Panc1 (cell line): ENCODE data around the gene UBD. TPM values are rescaled to one million over a fixed set of nuclear protein-coding genes. Genes with fewer than 3 reads are reported as not detected.

Experiments
- total RNA-seq: library from RNA; stranded (reverse); gene quantifications from one replicate; pipeline ENCODE4 v1.2.1, GENCODE V29; 2021; ENCODE audit not compliant: unreplicated experiment

UBD gene
- total RNA-seq, 1 experiment from 2014 or later: 0.54 TPM

Other genes with a start within 250 kb of the UBD start
- not detected for gene OR5V1, start 190.9 kb downstream of the UBD start, total RNA-seq
- gene OR12D3, start 184.4 kb downstream of the UBD start, total RNA-seq: not detected
- not detected for gene OR12D2, start 164.1 kb downstream of the UBD start, total RNA-seq
- gene OR12D1, start 144.8 kb downstream of the UBD start, total RNA-seq: not detected
- gene OR10C1, start 120.4 kb downstream of the UBD start, total RNA-seq: not detected
- not detected for gene OR11A1, start 102.7 kb downstream of the UBD start, total RNA-seq
- not detected for gene OR2H1, start 102.6 kb downstream of the UBD start, total RNA-seq
- not detected for gene MAS1L, start 71.8 kb downstream of the UBD start, total RNA-seq
- not detected for gene OR2H2, start 25.4 kb upstream of the UBD start, total RNA-seq
- 11.9 TPM for gene GABBR1, start 73.5 kb upstream of the UBD start, total RNA-seq
- not detected for gene MOG, start 97.4 kb upstream of the UBD start, total RNA-seq
- not detected for gene ZFP57, start 121.4 kb upstream of the UBD start, total RNA-seq
- 7.5 TPM for gene HLA-F, start 163.7 kb upstream of the UBD start, total RNA-seq